ENCODE results near the gene TSEN2.

The TSEN2 gene

DNA sequence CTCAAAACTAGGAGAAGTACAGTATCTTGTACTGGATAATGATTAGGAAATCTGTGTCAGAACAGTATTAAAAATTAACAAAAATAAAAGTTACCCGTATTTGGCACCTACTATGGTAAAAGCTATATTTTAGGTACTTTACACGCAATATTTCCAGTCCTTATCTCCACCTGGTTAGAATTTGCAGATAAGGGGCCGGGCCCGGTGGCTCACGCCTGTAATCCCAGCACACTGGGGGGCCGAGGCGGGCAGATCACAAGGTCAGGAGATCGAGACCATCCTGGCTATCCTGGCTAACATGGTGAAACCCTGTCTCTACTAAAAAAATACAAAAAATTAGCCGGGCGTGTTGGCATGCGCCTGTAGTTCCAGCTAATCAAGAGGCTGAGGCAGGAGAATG is 32.6 kb downstream of the TSEN2 start:
- TF ChIP-seq, protein P1, sequence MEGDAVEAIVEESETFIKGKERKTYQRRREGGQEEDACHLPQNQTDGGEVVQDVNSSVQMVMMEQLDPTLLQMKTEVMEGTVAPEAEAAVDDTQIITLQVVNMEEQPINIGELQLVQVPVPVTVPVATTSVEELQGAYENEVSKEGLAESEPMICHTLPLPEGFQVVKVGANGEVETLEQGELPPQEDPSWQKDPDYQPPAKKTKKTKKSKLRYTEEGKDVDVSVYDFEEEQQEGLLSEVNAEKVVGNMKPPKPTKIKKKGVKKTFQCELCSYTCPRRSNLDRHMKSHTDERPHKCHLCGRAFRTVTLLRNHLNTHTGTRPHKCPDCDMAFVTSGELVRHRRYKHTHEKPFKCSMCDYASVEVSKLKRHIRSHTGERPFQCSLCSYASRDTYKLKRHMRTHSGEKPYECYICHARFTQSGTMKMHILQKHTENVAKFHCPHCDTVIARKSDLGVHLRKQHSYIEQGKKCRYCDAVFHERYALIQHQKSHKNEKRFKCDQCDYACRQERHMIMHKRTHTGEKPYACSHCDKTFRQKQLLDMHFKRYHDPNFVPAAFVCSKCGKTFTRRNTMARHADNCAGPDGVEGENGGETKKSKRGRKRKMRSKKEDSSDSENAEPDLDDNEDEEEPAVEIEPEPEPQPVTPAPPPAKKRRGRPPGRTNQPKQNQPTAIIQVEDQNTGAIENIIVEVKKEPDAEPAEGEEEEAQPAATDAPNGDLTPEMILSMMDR (IDR thresholded peaks at IDR 0.05) = no peak
- no peaks in the 10 kb centered on the region for H3K4me1 ChIP-seq
- DNase-seq = no peak

DNA sequence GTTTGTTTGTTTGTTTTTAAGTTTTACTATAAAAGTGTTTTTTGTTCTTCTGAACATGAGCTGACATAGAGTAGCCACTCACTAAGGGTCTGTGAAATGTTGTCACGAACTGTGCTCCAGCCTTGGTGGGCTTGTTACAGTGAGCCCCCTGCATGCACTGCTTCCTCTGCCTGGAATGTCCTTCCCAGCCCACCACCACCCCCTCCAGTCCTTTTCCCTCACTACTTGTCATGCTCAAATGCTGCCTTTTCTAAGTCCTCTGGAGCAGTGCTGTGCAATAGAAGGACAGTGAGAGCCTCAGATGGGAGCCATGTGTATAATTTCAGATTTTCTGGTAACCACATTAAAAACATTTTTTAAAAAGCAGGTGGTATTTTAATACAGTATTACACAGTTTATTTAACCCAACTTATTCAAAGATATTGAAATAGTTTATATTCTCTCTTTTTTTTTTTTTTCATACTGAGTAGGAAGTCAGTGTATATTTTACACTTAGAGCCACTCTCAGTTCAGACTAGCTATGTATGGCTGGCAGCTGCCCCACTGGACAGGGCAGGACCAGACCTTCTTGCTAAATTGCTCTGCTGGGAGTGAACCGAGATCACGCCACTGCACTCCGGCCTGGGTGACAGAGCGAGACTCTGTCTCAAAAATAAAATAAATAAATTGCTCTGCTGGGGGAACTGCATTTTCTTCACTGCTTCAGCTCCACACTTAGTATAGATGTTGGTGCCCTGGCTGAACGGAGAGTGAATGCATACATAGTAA is 34.2 kb downstream of the TSEN2 start:
- H3K4me3 ChIP-seq = no peak overlapping the region
- DNase-seq = no peak
- H3K27ac ChIP-seq = no peak overlapping the region
- H3K36me3 ChIP-seq = peaks cover 9 to 41% (median 34%) of the 10 kb centered on the region in 3 donors
- no peaks in the 10 kb centered on the region for H3K4me1 ChIP-seq
- no peaks in the 10 kb centered on the region for H3K9me3 ChIP-seq
- no peaks in the 10 kb centered on the region for H3K27me3 ChIP-seq
- intact Hi-C loops (cut with DNase I; ENCODE audit: low total_unique reads) = no loop called here
- TF ChIP-seq, protein P1 (IDR thresholded peaks at IDR 0.05) = no peak

More for the DNA sequence above, 32.6 kb downstream of the TSEN2 start:
- intact Hi-C loops (cut with DNase I; ENCODE audit: low total_unique reads) = no loop called here
- peaks cover 9 to 43% (median 34%) of the 10 kb centered on the region in 3 donors for H3K36me3 ChIP-seq
- no peaks in the 10 kb centered on the region for H3K9me3 ChIP-seq
- H3K27me3 ChIP-seq = no peaks in the 10 kb centered on the region
- no peak overlapping the region for H3K4me3 ChIP-seq
- H3K27ac ChIP-seq = no peak overlapping the region

DNA sequence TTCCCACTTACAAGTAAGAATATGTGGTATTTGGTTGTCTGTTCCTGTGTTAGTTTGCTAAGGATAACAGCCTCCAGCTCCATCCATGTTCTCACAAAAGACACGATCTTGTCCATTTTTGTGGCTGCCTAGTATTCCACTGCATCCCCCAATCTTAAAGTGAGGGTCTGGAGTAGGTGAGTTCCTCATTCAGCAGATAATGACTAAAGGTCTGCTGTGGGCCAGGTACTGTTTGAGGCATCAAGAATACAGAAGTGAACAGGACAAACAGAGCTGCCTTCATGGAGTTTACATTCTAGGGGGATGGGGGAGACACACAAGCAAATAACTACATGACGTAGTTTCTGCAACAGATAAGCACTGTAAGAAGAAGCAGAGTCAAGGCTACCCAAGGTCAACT is 36.7 kb downstream of the TSEN2 start:
- Histone ChIP-seq H3K4me3 (no peak overlapping the region), H3K27ac (no peak overlapping the region), H3K4me1 (no peaks in the 10 kb centered on the region), H3K27me3 (no peaks in the 10 kb centered on the region), H3K36me3 (peaks cover 9 to 47% (median 27%) of the 10 kb centered on the region in 3 donors), H3K9me3 (no peaks in the 10 kb centered on the region)
- TF ChIP-seq, protein P1 (IDR thresholded peaks at IDR 0.05) = no peak
- no peak for DNase-seq
- intact Hi-C loops (cut with DNase I; ENCODE audit: low total_unique reads) = no loop called here

DNA sequence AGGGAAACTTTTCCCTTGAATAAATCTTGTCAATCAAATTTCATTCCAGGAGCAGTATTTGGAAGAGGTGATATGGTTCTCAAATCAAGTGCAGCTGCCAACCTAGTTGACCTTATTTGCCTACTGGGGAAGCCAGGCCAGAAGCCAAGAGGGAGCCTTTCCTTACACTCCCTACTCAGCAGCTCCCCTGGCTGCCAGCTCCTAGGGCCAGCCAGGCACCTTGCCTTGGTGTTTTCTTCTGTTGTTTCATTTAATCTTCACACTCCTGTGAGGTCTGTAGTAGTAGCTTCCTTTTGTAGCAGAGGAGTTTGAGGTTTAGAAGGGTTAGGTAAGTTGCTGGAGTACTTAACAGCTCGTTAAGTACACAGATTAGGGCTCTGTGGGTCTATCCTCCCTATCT is 38.4 kb downstream of the TSEN2 start:
- Histone ChIP-seq H3K27me3 (no peaks in the 10 kb centered on the region), H3K36me3 (peaks cover 9 to 50% (median 37%) of the 10 kb centered on the region in 3 donors), H3K27ac (no peak overlapping the region), H3K4me3 (no peak overlapping the region), H3K9me3 (no peaks in the 10 kb centered on the region), H3K4me1 (no peaks in the 10 kb centered on the region)
- DNase-seq = no peak
- TF ChIP-seq, protein P1 (IDR thresholded peaks at IDR 0.05) = no peak
- intact Hi-C loops (cut with DNase I; ENCODE audit: low total_unique reads) = no loop called here

DNA sequence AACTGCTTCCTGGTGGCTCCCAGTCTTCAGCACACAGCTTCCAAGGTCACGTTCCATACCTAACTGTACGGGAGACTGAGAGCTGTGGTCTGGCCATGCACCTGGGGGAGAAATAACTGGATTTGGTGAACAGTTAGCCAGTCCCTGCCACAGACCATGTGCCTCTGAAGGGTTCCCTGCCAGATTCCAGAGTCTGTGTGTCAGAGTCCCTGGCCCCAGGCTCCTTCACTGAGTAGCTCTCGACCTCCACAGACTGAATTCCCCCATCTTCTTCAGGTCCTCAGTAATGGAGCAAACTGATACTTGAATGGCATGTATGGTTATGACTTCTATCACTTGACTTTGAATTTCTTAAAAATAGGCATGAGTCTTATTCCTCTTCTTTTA is 43.5 kb downstream of the TSEN2 start:
- Histone ChIP-seq H3K27ac (no peak overlapping the region), H3K4me3 (no peak overlapping the region), H3K9me3 (no peaks in the 10 kb centered on the region), H3K4me1 (no peaks in the 10 kb centered on the region), H3K36me3 (peaks cover 22 to 56% (median 42%) of the 10 kb centered on the region in 3 donors), H3K27me3 (no peaks in the 10 kb centered on the region)
- DNase-seq = no peak
- intact Hi-C loops (cut with DNase I; ENCODE audit: low total_unique reads) = no loop called here
- TF ChIP-seq, protein P1 (IDR thresholded peaks at IDR 0.05) = no peak

Measured in tibial artery (tissue), 4 donors.